ENCODE measurements around the gene SLC2A13.
A peak's percentile ranks its signal among the peaks of the same experiment; 100 is the strongest.
"Not testable (repeated sequence)": the region's sequence is repeated elsewhere in the genome, so short reads cannot be mapped to it uniquely, and the experiment has no call there.

SLC2A13 gene

GRCh38 chr12:40034712-40035111 lies 71.2 kb downstream of the SLC2A13 start:
- DNase-seq (ENCODE audit: low read depth), result no peak

- no peak for DNase-seq (ENCODE audit: low read depth)
Observed at GRCh38 chr12:40034156-40034555, 71.7 kb downstream of the SLC2A13 start.

- DNase-seq (ENCODE audit: low read depth), result no peak
Observed at GRCh38 chr12:40033242-40033630, 72.6 kb downstream of the SLC2A13 start.

- no peak for DNase-seq (ENCODE audit: low read depth)
Observed at GRCh38 chr12:40032433-40033241, 73.2 kb downstream of the SLC2A13 start.

- DNase-seq (ENCODE audit: low read depth), result no peak
Observed at GRCh38 chr12:40031965-40032364, 73.9 kb downstream of the SLC2A13 start.

- DNase-seq (ENCODE audit: low read depth), result not testable (repeated sequence)
Observed at GRCh38 chr12:40030970-40031369, 74.9 kb downstream of the SLC2A13 start.

- no peak for DNase-seq (ENCODE audit: low read depth)
Observed at GRCh38 chr12:40028296-40028695, 77.6 kb downstream of the SLC2A13 start.

GRCh38 chr12:40022850-40023249 lies 83.0 kb downstream of the SLC2A13 start:
- no peak for DNase-seq (ENCODE audit: low read depth)

- DNase-seq (ENCODE audit: low read depth), result no peak
Observed at GRCh38 chr12:40020261-40020691, 85.6 kb downstream of the SLC2A13 start.

GRCh38 chr12:40017488-40017887 lies 88.4 kb downstream of the SLC2A13 start:
- no peak for DNase-seq (ENCODE audit: low read depth)

- DNase-seq (ENCODE audit: low read depth), result no peak
Observed at GRCh38 chr12:40016980-40017379, 88.9 kb downstream of the SLC2A13 start.

- no peak for DNase-seq (ENCODE audit: low read depth)
Observed at GRCh38 chr12:40015881-40016280, 90.0 kb downstream of the SLC2A13 start.

GRCh38 chr12:40015345-40015744 lies 90.5 kb downstream of the SLC2A13 start:
- DNase-seq (ENCODE audit: low read depth), result no peak

GRCh38 chr12:40013847-40014246 lies 92.0 kb downstream of the SLC2A13 start:
- DNase-seq (ENCODE audit: low read depth), result no peak

- DNase-seq (ENCODE audit: low read depth), result no peak
Observed at GRCh38 chr12:40013292-40013691, 92.6 kb downstream of the SLC2A13 start.

GRCh38 chr12:40012711-40013110 lies 93.2 kb downstream of the SLC2A13 start:
- no peak for DNase-seq (ENCODE audit: low read depth)

GRCh38 chr12:40011775-40012129 lies 94.1 kb downstream of the SLC2A13 start:
- DNase-seq (ENCODE audit: low read depth), result no peak

- DNase-seq (ENCODE audit: low read depth), result peak; percentile 21
Observed at GRCh38 chr12:40010899-40011774, 94.7 kb downstream of the SLC2A13 start.

GRCh38 chr12:40002178-40003169 lies 103.4 kb downstream of the SLC2A13 start:
- DNase-seq (ENCODE audit: low read depth), result no peak

- no peak for DNase-seq (ENCODE audit: low read depth)
Observed at GRCh38 chr12:40001406-40001805, 104.5 kb downstream of the SLC2A13 start.

- no peak for DNase-seq (ENCODE audit: low read depth)
Observed at GRCh38 chr12:40000884-40001283, 105.0 kb downstream of the SLC2A13 start.

- DNase-seq (ENCODE audit: low read depth), result no peak
Observed at GRCh38 chr12:39993268-39993667, 112.6 kb downstream of the SLC2A13 start.

All from CMK (cell line).